HepG2 (cell line): Measurements from ENCODE around the gene SHISA9. TPM values are rescaled to one million over a fixed set of nuclear protein-coding genes. Genes with fewer than 3 reads are reported as not detected.

ENCODE experiments used
- FOXP1 ChIP-seq, 2 experiments: fragments of 450-650 bp in 1 of 2; IDR thresholded peaks; 2 replicates each; pipeline ENCODE4 v1.6.1; 2017 to 2018; ENCODE audit warnings: antibody characterized with exemption in 1 of 2
- HIC2 ChIP-seq: sonication (generic); formaldehyde crosslinking; IDR thresholded peaks from 2 replicates; pipeline ENCODE4 v1.9.0; 2022; ENCODE audit warnings: low read depth, missing genetic modification reagents
- HNRNPK ChIP-seq: fragments of 200-400 bp; formaldehyde crosslinking; IDR thresholded peaks from 2 replicates; pipeline ENCODE4 v1.6.1; 2018; ENCODE audit warnings: low read length, low read depth, moderate library complexity, mild to moderate bottlenecking; ENCODE audit not compliant: poor library complexity, severe bottlenecking
- HNRNPLL ChIP-seq: fragments of 200-400 bp; formaldehyde crosslinking; IDR thresholded peaks from 2 replicates; pipeline ENCODE4 v1.6.1; 2017; ENCODE audit warnings: mild to moderate bottlenecking, low read depth, low read length; ENCODE audit not compliant: poor library complexity, severe bottlenecking
- JDP2 ChIP-seq: sonication (generic); formaldehyde crosslinking; IDR thresholded peaks from 2 replicates; pipeline ENCODE4 v1.8.1; 2022; ENCODE audit warnings: missing genetic modification reagents, borderline replicate concordance
- KAT2B ChIP-seq: fragments of 150-350 bp; IDR thresholded peaks from 2 replicates; pipeline ENCODE4 v1.6.1; 2014; ENCODE audit warnings: low read depth, low read length, borderline replicate concordance
- MEF2D ChIP-seq: sonication (generic); formaldehyde crosslinking; IDR thresholded peaks from 2 replicates; pipeline ENCODE4 v1.5.1; 2020; ENCODE audit warnings: mild to moderate bottlenecking, missing genetic modification reagents
- NCOA2 ChIP-seq: sonication (generic); formaldehyde crosslinking; IDR thresholded peaks from 2 replicates; pipeline ENCODE4 v1.8.0; 2022; ENCODE audit warnings: inconsistent platforms
- PATZ1 ChIP-seq: sonication (generic); formaldehyde crosslinking; IDR thresholded peaks from 2 replicates; pipeline ENCODE4 v1.4.0; 2020; ENCODE audit warnings: missing genetic modification reagents
- RXRB ChIP-seq: IDR thresholded peaks from 2 replicates; pipeline ENCODE4 v1.6.1; 2016; ENCODE audit warnings: borderline replicate concordance, missing genetic modification reagents, missing compliant biosample characterization
- SKIL ChIP-seq: sonication (generic); formaldehyde crosslinking; IDR thresholded peaks from 2 replicates; pipeline ENCODE4 v1.8.0; 2022; ENCODE audit warnings: missing genetic modification reagents, mild to moderate bottlenecking, moderate library complexity, borderline replicate concordance
- ZBTB33 ChIP-seq: sonication (generic); formaldehyde crosslinking; IDR thresholded peaks from 2 replicates; pipeline ENCODE4 v1.4.0; 2020; ENCODE audit warnings: missing genetic modification reagents
- ZKSCAN8 ChIP-seq: IDR thresholded peaks from 2 replicates; pipeline ENCODE4 v1.6.1; 2016; ENCODE audit warnings: borderline replicate concordance, missing genetic modification reagents, missing compliant biosample characterization
- ZNF331 ChIP-seq: sonication (generic); formaldehyde crosslinking; IDR thresholded peaks from 2 replicates; pipeline ENCODE4 v1.4.0; 2020; ENCODE audit warnings: missing genetic modification reagents
- ZNF503 ChIP-seq: sonication (generic); formaldehyde crosslinking; IDR thresholded peaks from 2 replicates; pipeline ENCODE4 v1.4.0; 2020; ENCODE audit warnings: missing genetic modification reagents
- ZNF556 ChIP-seq: sonication (generic); formaldehyde crosslinking; IDR thresholded peaks from 2 replicates; pipeline ENCODE4 v1.4.0; 2020; ENCODE audit warnings: mild to moderate bottlenecking, missing genetic modification reagents, borderline replicate concordance
- ZNF589 ChIP-seq: sonication (generic); formaldehyde crosslinking; conservative IDR thresholded peaks from 2 replicates; pipeline ENCODE4 v1.8.0; 2022; ENCODE audit warnings: mild to moderate bottlenecking, moderate library complexity, missing genetic modification reagents
- ZNF605 ChIP-seq: sonication (generic); formaldehyde crosslinking; IDR thresholded peaks from 2 replicates; pipeline ENCODE4 v1.8.0; 2022; ENCODE audit warnings: mild to moderate bottlenecking, missing genetic modification reagents
- ZNF629 ChIP-seq: sonication (generic); formaldehyde crosslinking; conservative IDR thresholded peaks from 2 replicates; pipeline ENCODE4 v1.5.0; 2020; ENCODE audit warnings: missing genetic modification reagents
- polyA plus RNA-seq, 8 experiments: library from polyadenylated mRNA; depleted of rRNA in 3 of 8; stranded (reverse) in 7 of 8; unstranded in 1 of 8; fragments of >200 nt; fragmentation: Illumina TruSeq in 4 of 8; extraction: Trizol in 4 of 8; gene quantifications; 2 replicates each; pipeline versions ENCODE4 v1.2.1 to v1.2.3, GENCODE V29; 2011 to 2016; ENCODE audit warnings: low read depth in 4 of 8, missing spikeins in 1 of 8, mixed read lengths in 1 of 8; ENCODE audit not compliant: insufficient read depth in 1 of 8
- total RNA-seq, 5 experiments: library from RNA; depleted of rRNA; stranded (reverse); fragments of >200 nt; fragmentation: Illumina TruSeq; extraction: Trizol; gene quantifications; 2 replicates each; pipeline ENCODE4 v1.2.3, GENCODE V29; 2016; ENCODE audit warnings: low read depth in 1 of 5

The SHISA9 gene
- total and polyA plus RNA-seq, 2 of the 13 experiments (the other 11 are each of a cell fraction or from before 2014, with no cell fraction given) = 0.01 TPM; not detected in 1

- peak; percentile 82 for TF ChIP-seq SKIL (CRISPR knock-in tag)
- no peak for TF ChIP-seq HIC2
- TF ChIP-seq MEF2D (CRISPR knock-in tag) = peak; percentile 76
- peak; percentile 53; the same call in 1 of the 2 replicates for TF ChIP-seq ZNF503 (CRISPR knock-in tag)
- TF ChIP-seq JDP2 (CRISPR knock-in tag) = no peak
- no peak for TF ChIP-seq ZKSCAN8 (CRISPR knock-in tag)
- no peak for TF ChIP-seq HNRNPLL
- TF ChIP-seq RXRB = peak; percentile 80
- no peak for TF ChIP-seq ZNF556 (CRISPR knock-in tag)
- TF ChIP-seq ZNF331 = peak; percentile 65; the same call in 1 of the 2 replicates
- TF ChIP-seq ZNF605 (CRISPR knock-in tag) = no peak
- peak; percentile 96 for TF ChIP-seq PATZ1 (CRISPR knock-in tag)
- peak; percentile 86 for TF ChIP-seq ZNF629
- no peak for TF ChIP-seq HNRNPK
- TF ChIP-seq ZNF589 = no peak
- TF ChIP-seq KAT2B = no peak
- peak; percentile 78 for TF ChIP-seq NCOA2 (CRISPR knock-in tag)
- no peak for TF ChIP-seq ZBTB33 (CRISPR knock-in tag)
- TF ChIP-seq FOXP1 (IDR thresholded peaks at IDR 0.05) = no peak
- peak; percentile 64; the same call in 1 of the 2 replicates for TF ChIP-seq FOXP1 (CRISPR knock-in tag; IDR thresholded peaks at IDR 0.05)
These were observed 344.4 kb downstream of the SHISA9 start (continued) for GRCh38 chr16:13245713-13246377.
